H1 (cell line): ENCODE data around the gene NFATC1. TPM values are rescaled to one million over a fixed set of nuclear protein-coding genes. Genes with fewer than 3 reads are reported as not detected.
A peak's percentile ranks its signal among the peaks of the same experiment; 100 is the strongest.

Source experiments
- CTCF ChIA-PET: fragments of 300-600 bp; sonication (Branson Sonifier 250); formaldehyde crosslinking; loops from one replicate; lab custom pipeline; 2021; ENCODE audit not compliant: partially characterized antibody; lab: Charles Lee
- POLR2A ChIA-PET: fragments of 300-600 bp; sonication (Branson Sonifier 250); formaldehyde crosslinking; loops from one replicate; lab custom pipeline; 2021; ENCODE audit warnings: inconsistent platforms; ENCODE audit not compliant: partially characterized antibody; lab: Charles Lee
- DNase-seq, 2 experiments: peaks; one replicate each; pipeline versions ENCODE4 v3.0.0 to v3.0.0-alpha.2; 2010 to 2022; ENCODE audit warnings: low spot score in 2 of 2, low read depth in 1 of 2, mixed read lengths in 1 of 2
- FAIRE-seq: peaks from 2 replicates; lab custom pipeline; 2011; peaks lifted over from hg19 to GRCh38; lab: Jason Lieb, UNC
- H2AFZ ChIP-seq: 2 replicates; pipeline ENCODE4 v1.8.1; 2012; ENCODE audit warnings: low read length, inconsistent platforms
- H2AK5ac ChIP-seq: 2 replicates; pipeline ENCODE4 v1.6.1; 2013; ENCODE audit warnings: low read depth, low read length
- H2BK120ac ChIP-seq: replicated peaks from 2 replicates; pipeline ENCODE3; 2013; ENCODE audit warnings: low read depth, low read length, inconsistent platforms
- H2BK12ac ChIP-seq: 2 replicates; pipeline ENCODE4 v1.6.1; 2013; ENCODE audit warnings: low read depth, low read length
- H2BK15ac ChIP-seq: 2 replicates; pipeline ENCODE4 v1.6.1; 2013; ENCODE audit warnings: low read length
- H2BK20ac ChIP-seq: 2 replicates; pipeline ENCODE4 v1.6.1; 2013; ENCODE audit warnings: low read length
- H2BK5ac ChIP-seq: 2 replicates; pipeline ENCODE4 v1.6.1; 2013; ENCODE audit warnings: low read depth, low read length
- H3K14ac ChIP-seq: 2 replicates; pipeline ENCODE4 v1.6.1; 2013; ENCODE audit warnings: inconsistent platforms; ENCODE audit not compliant: insufficient read length
- H3K18ac ChIP-seq: 2 replicates; pipeline ENCODE4 v1.6.1; 2013; ENCODE audit warnings: low read length; ENCODE audit errors: extremely low read depth
- H3K23ac ChIP-seq: 2 replicates; pipeline ENCODE4 v1.6.1; 2013; ENCODE audit warnings: inconsistent platforms; ENCODE audit not compliant: insufficient read length
- H3K23me2 ChIP-seq: 2 replicates; pipeline ENCODE4 v1.6.1; 2013; ENCODE audit warnings: low read depth, low read length
- H3K27ac ChIP-seq: 2 replicates; pipeline ENCODE4 v1.6.1; 2011; ENCODE audit warnings: low read depth, low read length, inconsistent platforms
- H3K27me3 ChIP-seq, 4 experiments: replicated peaks in 1 of 4; 1 replicate in 1 of 4; 2 replicates in 3 of 4; pipeline versions ENCODE4 v1.6.1 to v1.8.1; 2011 to 2013; ENCODE audit warnings: low read length in 3 of 4, mild to moderate bottlenecking in 3 of 4, inconsistent platforms in 2 of 4, mixed read lengths in 2 of 4, moderate library complexity in 1 of 4; ENCODE audit not compliant: control insufficient read depth in 3 of 4, insufficient read depth in 3 of 4; ENCODE audit errors: extremely low read depth in 1 of 4
- H3K36me3 ChIP-seq, 4 experiments: 2 replicates each; pipeline versions ENCODE4 v1.6.1 to v1.8.1; 2011 to 2013; ENCODE audit warnings: mild to moderate bottlenecking in 4 of 4, low read length in 3 of 4, moderate library complexity in 2 of 4, control low read depth in 1 of 4, inconsistent platforms in 1 of 4; ENCODE audit not compliant: insufficient read depth in 4 of 4, control insufficient read depth in 2 of 4
- H3K4ac ChIP-seq: replicated peaks from 2 replicates; pipeline ENCODE3; 2013; ENCODE audit warnings: low read length, low read depth, mixed read lengths, inconsistent platforms; ENCODE audit not compliant: insufficient read length
- H3K4me1 ChIP-seq, 4 experiments: replicated peaks in 1 of 4; 1 replicate in 1 of 4; 2 replicates in 3 of 4; pipeline versions ENCODE4 v1.6.1 to v1.8.1; 2011 to 2013; ENCODE audit warnings: low read length in 3 of 4, inconsistent platforms in 2 of 4, mixed read lengths in 1 of 4; ENCODE audit not compliant: insufficient read depth in 4 of 4, control insufficient read depth in 3 of 4
- H3K4me2 ChIP-seq, 2 experiments: 2 replicates each; pipeline versions ENCODE4 v1.6.1 to v1.8.1; 2011 to 2013; ENCODE audit warnings: low read depth in 2 of 2, low read length in 2 of 2, control low read depth in 1 of 2, inconsistent platforms in 1 of 2, mild to moderate bottlenecking in 1 of 2; ENCODE audit not compliant: insufficient read depth in 1 of 2
- H3K4me3 ChIP-seq, 4 experiments: fragments of 200-600, 300-600 bp in 1 of 4; sonication (generic), shearing (Covaris generic), sonication (Bioruptor Twin) in 1 of 4; 2 replicates each; pipeline versions ENCODE4 v1.5.1 to v1.8.1; 2011 to 2016; ENCODE audit warnings: low read length in 4 of 4, low read depth in 3 of 4, control low read depth in 2 of 4, inconsistent platforms in 2 of 4, mild to moderate bottlenecking in 2 of 4, mixed read lengths in 1 of 4, moderate library complexity in 1 of 4; ENCODE audit not compliant: insufficient read depth in 2 of 4; ENCODE audit errors: extremely low read depth in 1 of 4
- H3K56ac ChIP-seq: replicated peaks from 2 replicates; pipeline ENCODE3; 2013; ENCODE audit warnings: low read depth, mild to moderate bottlenecking, mixed read lengths, low read length, inconsistent platforms; ENCODE audit not compliant: insufficient read length
- H3K79me1 ChIP-seq: 2 replicates; pipeline ENCODE4 v1.6.1; 2013; ENCODE audit warnings: low read depth, low read length, control low read depth
- H3K79me2 ChIP-seq, 2 experiments: 2 replicates each; pipeline versions ENCODE4 v1.6.1 to v1.8.1; 2012 to 2013; ENCODE audit warnings: low read length in 2 of 2, mild to moderate bottlenecking in 2 of 2, inconsistent platforms in 1 of 2; ENCODE audit not compliant: insufficient read depth in 2 of 2, control insufficient read depth in 1 of 2
- H3K9ac ChIP-seq, 4 experiments: replicated peaks in 1 of 4; 1 replicate in 1 of 4; 2 replicates in 3 of 4; pipeline versions ENCODE4 v1.6.1 to v1.8.1; 2011 to 2013; ENCODE audit warnings: low read depth in 3 of 4, low read length in 3 of 4, control low read depth in 2 of 4, mild to moderate bottlenecking in 2 of 4, moderate library complexity in 2 of 4, inconsistent platforms in 1 of 4; ENCODE audit errors: extremely low read depth in 1 of 4
- H3K9me3 ChIP-seq, 2 experiments: 2 replicates each; pipeline versions ENCODE4 v1.6.1 to v1.8.1; 2012 to 2013; ENCODE audit warnings: mild to moderate bottlenecking in 2 of 2, moderate library complexity in 2 of 2, control low read depth in 1 of 2, inconsistent platforms in 1 of 2, low read depth in 1 of 2, low read length in 1 of 2, mixed read lengths in 1 of 2; ENCODE audit not compliant: insufficient read depth in 2 of 2
- H4K20me1 ChIP-seq, 2 experiments: replicated peaks in 1 of 2; 2 replicates each; pipeline versions ENCODE3 to v1.8.1; 2011 to 2013; ENCODE audit warnings: inconsistent platforms in 2 of 2, low read length in 2 of 2, mild to moderate bottlenecking in 1 of 2; ENCODE audit not compliant: insufficient read depth in 2 of 2, control insufficient read depth in 1 of 2
- H4K5ac ChIP-seq: 2 replicates; pipeline ENCODE4 v1.6.1; 2013; ENCODE audit warnings: low read length, low read depth, mixed read lengths, inconsistent platforms; ENCODE audit not compliant: insufficient read length
- H4K8ac ChIP-seq: 2 replicates; pipeline ENCODE4 v1.8.0; 2013; ENCODE audit warnings: mild to moderate bottlenecking, moderate library complexity, low read length, inconsistent platforms; ENCODE audit not compliant: insufficient read depth; ENCODE audit errors: extremely low read depth
- H4K91ac ChIP-seq: replicated peaks from 2 replicates; pipeline ENCODE3; 2013; ENCODE audit warnings: low read length, mixed read lengths, inconsistent platforms; ENCODE audit not compliant: insufficient read length
- EGR1 ChIP-seq: IDR thresholded peaks from 2 replicates; pipeline ENCODE4 v1.6.1; 2011; ENCODE audit warnings: low read depth, low read length, borderline replicate concordance
- TAF7 ChIP-seq: optimal IDR thresholded peaks from 2 replicates; pipeline ENCODE3; 2011; ENCODE audit warnings: low read depth, mild to moderate bottlenecking, inconsistent platforms, low read length, moderate library complexity, borderline replicate concordance
- YY1 ChIP-seq: IDR thresholded peaks from 2 replicates; pipeline ENCODE4 v1.6.1; 2011; ENCODE audit warnings: low read depth, mild to moderate bottlenecking, low read length
- WGBS, 2 experiments: shearing (Covaris generic) in 1 of 2; methylation state at CpG; one replicate each; pipeline versions ENCODE4 v1.1.6 to v1.1.7; 2013 to 2015; ENCODE audit warnings: low lambda C conversion rate in 2 of 2, mixed read lengths in 2 of 2, inconsistent platforms in 1 of 2, low coverage in 1 of 2, missing lambda C conversion rate in 1 of 2; ENCODE audit not compliant: insufficient replicate concordance in 2 of 2, insufficient coverage in 1 of 2, insufficient read length in 1 of 2; ENCODE audit errors: extremely low coverage in 1 of 2, missing lambda C conversion rate in 1 of 2; 5-methylcytosine and 5-hydroxymethylcytosine counted together
- polyA plus RNA-seq, 7 experiments: library from polyadenylated mRNA; depleted of rRNA in 3 of 7; stranded (reverse) in 5 of 7; unstranded in 2 of 7; fragments of >200 nt in 5 of 7; fragments of 200-250 nt in 2 of 7; gene quantifications; 1 replicate in 5 of 7; 2 replicates in 1 of 7; 4 replicates in 1 of 7; pipeline versions ENCODE4 v1.2.1 to v1.2.3, GENCODE V29; 2011 to 2013; ENCODE audit warnings: missing spikeins in 2 of 7, mixed read lengths in 2 of 7
- total RNA-seq: library from RNA; stranded (reverse); fragmentation: NEBNext Ultra II Directional; extraction: Animal tissue kit (Norgen Biotek cat#: 25700); gene quantifications from 2 replicates; pipeline ENCODE4 v1.2.1, GENCODE V29; 2021
- TF ChIP-seq, protein P1 (sequence below): IDR thresholded peaks from 2 replicates; pipeline ENCODE4 v1.6.1; 2012; ENCODE audit warnings: low read length, inconsistent platforms

NFATC1 gene
- total and polyA plus RNA-seq, 2 of the 8 experiments (the other 6 are each of a cell fraction or from before 2014, with no cell fraction given), result 2.0 to 6.6 TPM

GRCh38 chr18:79559436-79559835 lies 163.7 kb downstream of the NFATC1 start:
- no peak overlapping the region for H4K5ac ChIP-seq
- no peaks in the 10 kb centered on the region for H3K27me3 ChIP-seq
- no peak overlapping the region for H3K23ac ChIP-seq
- H3K79me1 ChIP-seq, result no peaks in the 10 kb centered on the region
- no peak overlapping the region for H3K27ac ChIP-seq
- H2BK120ac ChIP-seq, result no peak overlapping the region
- H2BK20ac ChIP-seq, result no peak overlapping the region
- WGBS, 2 experiments, result 95% methylated on average over 14 of the region's 15 CpGs; no CpG with 5 or more reads in 1 of the 2 experiments
- H2AFZ ChIP-seq, result no peak overlapping the region
- H3K4me3 ChIP-seq, result no peak overlapping the region
- H3K9me3 ChIP-seq, result no peaks in the 10 kb centered on the region
- no peak overlapping the region for H4K91ac ChIP-seq
- H3K18ac ChIP-seq, result no peak overlapping the region
- no peak overlapping the region for H3K4ac ChIP-seq
- no peak overlapping the region for H2BK15ac ChIP-seq
- no peak for FAIRE-seq
- no peak overlapping the region for H2BK5ac ChIP-seq
- H3K79me2 ChIP-seq, result no peaks in the 10 kb centered on the region
- POLR2A ChIA-PET, result no interaction called here
- TF ChIP-seq TAF7 (no peak), EGR1 (peak; percentile 43; the same call in 1 of the 2 replicates), YY1 (no peak)
- TF ChIP-seq, protein P1, sequence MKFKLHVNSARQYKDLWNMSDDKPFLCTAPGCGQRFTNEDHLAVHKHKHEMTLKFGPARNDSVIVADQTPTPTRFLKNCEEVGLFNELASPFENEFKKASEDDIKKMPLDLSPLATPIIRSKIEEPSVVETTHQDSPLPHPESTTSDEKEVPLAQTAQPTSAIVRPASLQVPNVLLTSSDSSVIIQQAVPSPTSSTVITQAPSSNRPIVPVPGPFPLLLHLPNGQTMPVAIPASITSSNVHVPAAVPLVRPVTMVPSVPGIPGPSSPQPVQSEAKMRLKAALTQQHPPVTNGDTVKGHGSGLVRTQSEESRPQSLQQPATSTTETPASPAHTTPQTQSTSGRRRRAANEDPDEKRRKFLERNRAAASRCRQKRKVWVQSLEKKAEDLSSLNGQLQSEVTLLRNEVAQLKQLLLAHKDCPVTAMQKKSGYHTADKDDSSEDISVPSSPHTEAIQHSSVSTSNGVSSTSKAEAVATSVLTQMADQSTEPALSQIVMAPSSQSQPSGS, result no peak
- TF ChIP-seq, all 59 proteins: peak for 1
- Histone ChIP-seq H3K56ac (no peak overlapping the region), H3K4me1 (no peaks in the 10 kb centered on the region; a peak in 1 of 7 replicates), H3K36me3 (no peaks in the 10 kb centered on the region), H3K9ac (no peak overlapping the region), H2AK5ac (no peak overlapping the region), H3K4me2 (no peak overlapping the region), H3K14ac (no peak overlapping the region), H2BK12ac (no peak overlapping the region), H4K8ac (no peak overlapping the region), H3K23me2 (no peaks in the 10 kb centered on the region), H4K20me1 (no peaks in the 10 kb centered on the region)
- DNase-seq, result no peak
- CTCF ChIA-PET, result interaction anchor here (1.0 kb wide), 2 partner anchors 110 to 179 kb away, joined by 3 to 4 read pairs; no protein-coding TSS in a partner anchor
